HG03565 (cell line): Measurements from ENCODE around the gene NAA16.
"Not testable (repeated sequence)": the region's sequence is repeated elsewhere in the genome, so short reads cannot be mapped to it uniquely, and the experiment has no call there.

Experiments used
- ATAC-seq: cut with Tn5 transposase; IDR thresholded peaks from one replicate; pipeline ENCODE4 v1.9.1; 2021; ENCODE audit warnings: mild to moderate bottlenecking, moderate library complexity; ENCODE audit not compliant: unreplicated experiment

The NAA16 gene

DNA sequence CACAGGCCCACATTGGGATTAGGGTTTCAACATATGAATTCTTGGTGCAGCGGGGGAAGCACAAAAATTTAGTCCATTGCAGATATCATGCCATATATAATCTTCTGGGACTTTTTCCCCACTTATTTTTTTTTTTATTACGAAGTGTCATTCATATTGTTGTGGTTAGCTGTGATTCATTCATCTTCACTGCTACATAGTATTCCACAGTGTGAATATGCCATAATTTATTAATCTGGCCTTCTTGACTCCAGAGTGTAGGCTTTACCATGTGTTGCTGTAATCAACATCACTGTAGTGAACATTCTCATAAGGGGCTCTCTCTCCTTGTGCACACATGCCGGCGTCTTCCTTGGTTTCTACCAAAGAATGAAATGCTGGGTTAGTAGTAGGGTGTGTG lies 92.9 kb downstream of the NAA16 start:
- ATAC-seq = no peak

DNA sequence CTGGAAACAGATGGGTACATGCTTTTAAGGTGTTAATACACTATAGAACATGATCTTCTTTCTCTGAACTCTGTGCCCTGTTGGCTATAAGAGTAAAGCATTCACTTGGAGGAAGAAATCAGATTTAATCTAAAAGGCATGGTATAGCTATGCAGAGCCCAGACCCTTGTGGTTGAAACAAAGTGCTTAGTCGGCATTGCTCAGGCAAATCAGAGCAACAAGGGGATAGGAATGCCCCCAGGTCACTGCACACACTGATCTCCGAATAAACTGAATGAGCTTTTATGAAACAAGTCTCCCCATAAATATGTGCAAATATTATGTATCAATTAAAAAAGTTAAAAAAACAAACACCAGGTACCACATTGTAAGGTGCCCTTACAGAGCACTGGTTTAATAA lies 94.3 kb downstream of the NAA16 start:
- ATAC-seq = no peak

GRCh38 chr13:41407380-41407779 lies 96.3 kb downstream of the NAA16 start:
- no peak for ATAC-seq

DNA sequence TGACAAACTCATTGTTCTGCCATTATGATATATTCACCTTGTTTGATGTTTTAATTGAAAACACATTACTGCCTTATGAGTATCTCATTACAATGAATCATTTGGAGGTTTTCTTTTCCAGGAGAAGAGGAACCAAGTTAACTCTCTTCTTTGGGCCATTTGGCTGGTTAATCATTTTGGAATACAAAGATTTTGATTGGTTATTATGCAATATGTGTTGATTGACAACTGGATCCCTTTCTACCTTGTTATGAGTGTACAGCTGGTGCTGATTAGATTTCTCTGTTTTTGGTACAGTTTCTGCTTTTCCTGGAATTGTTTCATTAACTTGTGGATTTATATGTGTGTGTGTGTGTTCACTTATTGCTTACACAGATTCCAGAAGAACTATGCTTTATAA lies 97.1 kb downstream of the NAA16 start:
- ATAC-seq = no peak

GRCh38 chr13:41408746-41409145 lies 97.7 kb downstream of the NAA16 start:
- no peak for ATAC-seq

- no peak for ATAC-seq
Measured at GRCh38 chr13:41409611-41410010, 98.5 kb downstream of the NAA16 start.

DNA sequence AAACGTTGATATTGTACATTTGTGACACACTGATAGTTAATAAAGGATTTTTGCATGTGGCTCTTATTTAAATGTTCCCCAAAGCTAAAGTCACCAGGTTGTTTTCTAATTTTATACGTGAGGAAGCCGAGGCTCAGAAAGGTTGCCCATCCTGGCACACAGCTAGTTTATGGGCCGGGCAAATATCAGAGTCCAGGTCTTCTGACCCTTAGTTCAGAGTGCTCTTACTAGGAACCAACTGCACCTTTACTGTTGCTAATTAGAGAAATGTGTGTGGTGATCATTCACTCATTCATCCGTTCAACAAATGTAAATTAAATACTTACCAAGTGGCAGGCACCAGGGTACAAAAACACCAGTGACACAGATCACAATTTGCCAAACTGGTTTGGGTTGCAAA lies 100.0 kb downstream of the NAA16 start:
- ATAC-seq = no peak

DNA sequence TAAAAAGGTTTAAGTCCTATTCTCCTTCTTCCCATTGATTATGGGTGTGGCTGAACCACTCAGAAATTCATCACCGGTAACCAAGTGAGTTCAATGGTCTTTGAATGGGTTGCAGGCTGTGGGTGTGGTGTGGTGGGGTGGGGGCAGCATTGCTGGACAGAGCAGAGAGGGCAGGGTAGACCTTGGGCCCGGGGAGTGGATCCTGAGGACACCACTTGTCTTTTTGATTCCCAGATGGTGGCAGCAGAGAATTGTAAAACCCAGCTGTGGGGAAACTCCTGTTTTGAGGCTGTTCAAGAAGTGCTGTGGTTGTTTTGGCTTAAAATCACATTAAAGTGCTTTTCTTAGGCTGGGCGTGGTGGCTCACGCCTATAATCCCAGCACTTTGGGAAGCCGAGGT lies 100.5 kb downstream of the NAA16 start:
- no peak for ATAC-seq

DNA sequence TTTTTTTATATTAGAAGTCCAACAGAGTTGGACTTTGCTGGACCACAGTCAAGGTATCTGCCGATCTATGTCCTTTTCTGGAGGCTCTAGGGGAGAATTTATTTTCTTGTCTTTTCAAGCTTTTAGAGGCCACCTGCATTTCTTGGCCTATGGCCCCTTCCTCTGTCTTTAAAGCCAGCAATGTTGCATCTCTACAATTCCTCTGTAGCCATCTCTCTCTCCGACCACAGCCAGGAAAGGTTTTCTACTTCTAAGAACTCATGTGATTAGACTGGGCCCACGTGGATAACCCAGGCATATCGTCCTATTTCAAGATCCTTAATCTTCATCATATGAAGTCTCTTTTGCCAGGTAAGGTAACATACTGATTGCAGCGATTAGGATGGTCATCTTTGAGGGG lies 102.8 kb downstream of the NAA16 start:
- ATAC-seq = no peak

- no peak for ATAC-seq
Measured at GRCh38 chr13:41416276-41416675, 105.2 kb downstream of the NAA16 start.

DNA sequence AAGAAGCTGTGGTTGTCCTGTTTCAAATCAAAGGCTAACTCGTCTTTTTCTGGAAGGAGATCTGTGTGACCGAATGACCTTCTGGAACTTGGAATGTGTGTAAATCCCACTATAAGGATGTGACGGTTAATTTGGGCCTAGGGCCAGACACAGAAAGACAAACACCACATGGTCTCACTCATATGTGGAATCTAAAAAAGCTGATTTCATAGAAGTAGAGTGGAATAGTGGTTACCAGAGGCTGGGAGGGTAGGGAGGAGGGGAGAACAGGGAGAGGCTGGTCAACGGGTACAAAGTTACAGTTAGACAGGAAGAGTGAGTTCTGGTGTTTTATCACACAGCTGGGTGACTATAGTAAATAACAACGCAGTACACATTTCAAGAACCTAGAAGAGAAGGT lies 107.0 kb downstream of the NAA16 start:
- no peak for ATAC-seq

DNA sequence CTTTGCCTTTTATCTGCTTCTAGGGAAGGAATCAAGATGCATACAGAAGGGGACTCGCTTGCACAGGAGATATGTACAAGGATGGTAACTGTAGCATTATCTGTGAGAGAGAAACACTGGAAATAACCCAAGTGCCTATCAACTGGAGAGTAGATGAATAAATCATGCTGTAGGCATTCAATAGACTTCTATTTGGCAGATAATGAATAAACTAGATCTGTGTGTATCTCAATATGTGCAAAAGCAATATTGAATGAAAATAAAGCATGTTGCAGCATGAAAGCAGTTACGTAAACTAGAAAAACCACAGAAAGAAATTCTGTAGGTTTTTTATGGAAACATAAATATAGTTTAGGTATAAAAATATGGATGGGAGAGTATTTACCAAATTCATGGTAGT lies 107.7 kb downstream of the NAA16 start:
- no peak for ATAC-seq

DNA sequence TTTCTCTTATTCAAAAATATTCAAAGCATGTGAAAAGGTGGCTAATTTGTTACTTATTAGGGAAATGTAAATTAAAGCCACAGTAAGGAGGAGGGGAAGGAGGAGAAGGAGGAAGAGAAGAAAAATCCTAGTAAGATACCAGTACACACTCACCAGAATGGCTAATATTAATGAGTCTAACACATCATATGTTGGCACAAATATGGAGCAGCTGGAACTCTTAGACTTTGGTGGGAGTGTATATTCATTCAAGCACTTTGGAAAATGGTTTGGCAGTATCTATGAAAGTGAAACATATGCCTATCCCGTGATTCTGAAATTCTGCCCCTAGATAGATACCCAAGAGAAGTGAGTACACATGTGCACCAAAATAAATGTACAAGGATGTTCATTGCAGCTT lies 108.1 kb downstream of the NAA16 start:
- no peak for ATAC-seq

DNA sequence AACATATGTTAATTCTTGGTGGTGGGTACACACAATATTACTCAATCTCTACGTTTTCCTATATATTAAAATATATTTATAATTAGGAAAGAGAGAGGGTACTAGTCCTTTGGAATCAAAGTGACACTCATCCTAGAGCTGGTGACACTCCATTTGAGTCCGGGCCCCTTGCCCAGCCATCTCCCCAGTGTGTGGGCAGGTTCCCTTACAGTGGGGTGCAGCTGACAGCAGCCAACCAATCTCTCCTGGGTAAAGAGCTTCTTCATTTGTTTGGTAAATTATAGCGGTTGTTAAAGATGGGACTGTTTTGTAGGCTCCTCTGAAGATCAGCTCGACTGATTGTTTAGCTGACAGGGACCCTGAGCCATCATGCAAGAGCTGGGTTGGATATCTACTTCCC lies 109.1 kb downstream of the NAA16 start:
- ATAC-seq = no peak

GRCh38 chr13:41421330-41421729 lies 110.3 kb downstream of the NAA16 start:
- ATAC-seq = not testable (repeated sequence)

DNA sequence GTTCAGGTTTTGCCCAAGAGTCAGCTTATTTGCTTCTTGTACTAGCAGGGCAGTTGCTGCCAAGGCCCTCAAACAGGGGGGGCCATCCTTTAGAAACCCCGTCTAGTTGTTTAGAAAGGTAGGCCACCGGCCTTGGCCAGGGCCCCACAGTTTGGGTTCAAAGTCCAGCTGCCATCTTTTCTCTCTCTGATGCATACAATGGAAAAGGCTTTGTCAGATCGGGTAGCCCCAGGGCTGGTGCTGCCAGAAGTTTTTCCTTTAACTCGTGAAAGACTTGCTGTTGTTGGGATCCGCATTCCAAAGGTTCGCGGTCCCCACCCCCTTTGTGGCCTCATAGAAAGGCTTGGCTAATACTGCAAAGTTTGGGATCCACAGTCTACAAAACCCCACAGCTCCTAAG lies 110.9 kb downstream of the NAA16 start:
- ATAC-seq = not testable (repeated sequence)

DNA sequence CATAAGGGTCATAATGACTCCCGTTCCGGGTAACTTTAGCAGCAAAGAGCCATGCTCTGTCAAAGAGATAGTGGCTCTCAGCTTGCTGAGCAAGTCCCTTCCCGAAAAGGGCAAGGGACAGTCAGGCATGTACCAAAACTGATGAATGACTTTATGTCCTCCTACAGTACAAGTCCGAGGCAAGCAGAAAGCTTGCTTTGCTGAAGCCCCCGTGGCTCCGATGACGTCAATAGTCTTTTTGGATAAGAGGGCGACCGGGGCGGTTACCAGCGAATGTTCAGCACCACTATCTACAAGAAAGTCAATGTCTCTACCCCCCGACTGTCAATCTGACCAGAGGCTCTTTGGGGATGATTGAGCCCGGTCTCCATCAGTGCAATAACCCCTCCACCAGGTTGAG lies 112.2 kb downstream of the NAA16 start:
- ATAC-seq = not testable (repeated sequence)

DNA sequence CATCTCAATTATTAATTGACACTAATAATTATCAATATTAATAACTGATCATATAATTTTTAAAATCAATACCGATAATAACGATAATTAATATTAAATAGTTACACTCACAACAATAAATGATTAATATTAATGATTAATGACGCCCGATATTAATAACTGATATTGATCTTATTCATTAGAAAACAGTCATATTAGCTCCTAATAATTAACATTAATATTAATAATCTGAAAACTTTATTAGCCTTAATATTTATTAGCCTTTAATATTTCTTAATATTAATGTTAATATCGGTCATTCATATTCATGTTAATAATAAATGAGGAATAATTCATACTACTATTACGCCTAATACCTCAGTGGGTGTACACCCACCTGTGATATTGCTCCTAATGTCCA lies 113.6 kb downstream of the NAA16 start:
- ATAC-seq = not testable (repeated sequence)

DNA sequence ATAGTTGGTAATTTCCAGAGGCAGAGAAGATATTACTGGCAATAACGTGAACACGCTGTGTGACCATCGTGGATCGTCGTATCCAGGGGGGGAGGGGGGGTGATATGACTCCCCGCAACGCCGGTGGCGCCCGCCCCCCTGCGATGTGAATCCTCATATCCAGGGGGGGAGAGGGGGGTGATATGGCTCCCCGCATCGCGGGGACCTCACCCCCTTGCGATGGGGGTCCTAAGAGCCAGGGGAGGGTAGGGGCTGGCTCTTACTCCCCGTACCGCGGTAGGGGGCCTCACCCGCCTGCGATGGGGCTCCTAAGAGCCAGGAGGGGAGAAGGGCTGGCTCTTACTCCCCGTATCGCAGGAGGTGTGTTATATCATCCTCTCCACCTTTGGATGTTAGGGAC lies 115.0 kb downstream of the NAA16 start:
- ATAC-seq = no peak
